Measurements from ENCODE around the gene TIAM2.

The TIAM2 gene

GRCh38 chr6:155186052-155186658 lies 191.0 kb downstream of the TIAM2 start:
- no peak overlapping the region for H3K4me3 ChIP-seq (ENCODE audit: low read length)
- no peaks in the 10 kb centered on the region for H3K4me1 ChIP-seq (ENCODE audit: low read length)
- TF ChIP-seq EZH2phosphoT487 (IDR thresholded peaks at IDR 0.05; ENCODE audit: low read length): no peak
- no peak for TF ChIP-seq EZH2 (optimal IDR thresholded peaks at IDR 0.05; ENCODE audit: low read depth, low read length)
- TF ChIP-seq CTCF (IDR thresholded peaks at IDR 0.05; ENCODE audit: low read length): no peak
- H3K9ac ChIP-seq (ENCODE audit: low read length): no peak overlapping the region
- no peaks in the 10 kb centered on the region for H3K9me3 ChIP-seq (replicated peaks; ENCODE audit: insufficient read depth, low read length)
- H3K79me2 ChIP-seq (ENCODE audit: low read length): no peaks in the 10 kb centered on the region
- H3K27ac ChIP-seq (ENCODE audit: low read length): no peak overlapping the region
- no peak overlapping the region for H2AFZ ChIP-seq (ENCODE audit: low read length)
- no peak overlapping the region for H3K4me2 ChIP-seq (ENCODE audit: low read depth, low read length)
- no peaks in the 10 kb centered on the region for H4K20me1 ChIP-seq (ENCODE audit: insufficient read depth, low read length)
- no peaks in the 10 kb centered on the region for H3K9me2 ChIP-seq (replicated peaks; ENCODE audit: insufficient read depth, low read length)
- H3K27me3 ChIP-seq (replicated peaks; ENCODE audit: insufficient read depth, low read length): no peaks in the 10 kb centered on the region
- H3F3A ChIP-seq (ENCODE audit: insufficient read depth, low read length): no peaks in the 10 kb centered on the region
- H3K36me3 ChIP-seq (replicated peaks; ENCODE audit: insufficient read depth, low read length): no peaks in the 10 kb centered on the region
- DNase-seq: no peak

GRCh38 chr6:155187106-155187505 lies 192.0 kb downstream of the TIAM2 start:
- H3K4me2 ChIP-seq (ENCODE audit: low read depth, low read length): no peak overlapping the region
- no peak for TF ChIP-seq EZH2phosphoT487 (IDR thresholded peaks at IDR 0.05; ENCODE audit: low read length)
- TF ChIP-seq CTCF (IDR thresholded peaks at IDR 0.05; ENCODE audit: low read length): no peak
- no peak for TF ChIP-seq EZH2 (optimal IDR thresholded peaks at IDR 0.05; ENCODE audit: low read depth, low read length)
- H3K27ac ChIP-seq (ENCODE audit: low read length): no peak overlapping the region

GRCh38 chr6:155187994-155188706 lies 193.0 kb downstream of the TIAM2 start:
- H3K36me3 ChIP-seq (replicated peaks; ENCODE audit: insufficient read depth, low read length): no peaks in the 10 kb centered on the region
- H3K27ac ChIP-seq (ENCODE audit: low read length): no peak overlapping the region
- no peaks in the 10 kb centered on the region for H3F3A ChIP-seq (ENCODE audit: insufficient read depth, low read length)
- no peaks in the 10 kb centered on the region for H3K27me3 ChIP-seq (replicated peaks; ENCODE audit: insufficient read depth, low read length)
- H3K9me3 ChIP-seq (replicated peaks; ENCODE audit: insufficient read depth, low read length): no peaks in the 10 kb centered on the region
- DNase-seq: no peak
- no peaks in the 10 kb centered on the region for H4K20me1 ChIP-seq (ENCODE audit: insufficient read depth, low read length)
- no peaks in the 10 kb centered on the region for H3K9me2 ChIP-seq (replicated peaks; ENCODE audit: insufficient read depth, low read length)
- H2AFZ ChIP-seq (ENCODE audit: low read length): no peak overlapping the region
- TF ChIP-seq EZH2phosphoT487 (IDR thresholded peaks at IDR 0.05; ENCODE audit: low read length) (no peak), CTCF (IDR thresholded peaks at IDR 0.05; ENCODE audit: low read length) (no peak), EZH2 (optimal IDR thresholded peaks at IDR 0.05; ENCODE audit: low read depth, low read length) (no peak)
- no peaks in the 10 kb centered on the region for H3K4me1 ChIP-seq (ENCODE audit: low read length)
- H3K9ac ChIP-seq (ENCODE audit: low read length): no peak overlapping the region
- no peak overlapping the region for H3K4me2 ChIP-seq (ENCODE audit: low read depth, low read length)
- no peaks in the 10 kb centered on the region for H3K79me2 ChIP-seq (ENCODE audit: low read length)
- no peak overlapping the region for H3K4me3 ChIP-seq (ENCODE audit: low read length)

More at GRCh38 chr6:155187106-155187505, 192.0 kb downstream of the TIAM2 start:
- Histone ChIP-seq H3K27me3 (replicated peaks; ENCODE audit: insufficient read depth, low read length) (no peaks in the 10 kb centered on the region), H3K4me1 (ENCODE audit: low read length) (no peaks in the 10 kb centered on the region), H3K9ac (ENCODE audit: low read length) (no peak overlapping the region), H3K79me2 (ENCODE audit: low read length) (no peaks in the 10 kb centered on the region), H3K36me3 (replicated peaks; ENCODE audit: insufficient read depth, low read length) (no peaks in the 10 kb centered on the region), H3K9me2 (replicated peaks; ENCODE audit: insufficient read depth, low read length) (no peaks in the 10 kb centered on the region), H3F3A (ENCODE audit: insufficient read depth, low read length) (no peaks in the 10 kb centered on the region), H2AFZ (ENCODE audit: low read length) (no peak overlapping the region), H3K9me3 (replicated peaks; ENCODE audit: insufficient read depth, low read length) (no peaks in the 10 kb centered on the region), H3K4me3 (ENCODE audit: low read length) (no peak overlapping the region), H4K20me1 (ENCODE audit: insufficient read depth, low read length) (no peaks in the 10 kb centered on the region)
- DNase-seq: no peak

All from MM.1S (cell line).